Heart left ventricle (tissue), 13 donors: ENCODE data around the gene NEURL2.

Source experiments
- CTCF ChIP-seq, 12 donors: fragments of 200-600 bp; sonication (generic) in 4 of 12; IDR thresholded peaks; one replicate each; pipeline versions ENCODE4 v1.5.0 to v1.8.0; 2018 to 2022; ENCODE audit warnings: antibody characterized with exemption in 12 of 12, mild to moderate bottlenecking in 5 of 12
- POLR2A ChIP-seq, 2 donors: fragments of 450-650 bp; IDR thresholded peaks; one replicate each; pipeline ENCODE4 v1.6.1; 2017; ENCODE audit warnings: antibody characterized with exemption in 2 of 2, mild to moderate bottlenecking in 2 of 2, moderate library complexity in 2 of 2
- donor health status: ischemic (EF 13 %, LVEDD 7.1; RV severe dilation, severe dysfunction).
- donor health status: DM: no; HTN: yes; CAD: no.
- donor health status: DM: no; HTN: no; CAD: no.
- donor health status: ischemic (EF 25% LVEDD 6.9; RV normal size, moderate dysfunction).
- donor health status: ischemic (EF 25% LVEDD 5.7; RV mildly dilated, moderate dysfunction).
- donor health status: ischemic (EF 35%, LVEDD 5.7; RV mildly dilated, moderate dysfunction).
- donor health status: nonischemic (EF 11% LVEDD 7.7; RV severe dilation, severe dysfunction).
- donor health status: DM: yes; HTN: yes; CAD: no.
- donor health status: PGD.
- donor health status: ischemic (EF 29% LVEDD 5.4; RV normal size, mild dysfunction).
- donor health status: nonischemic (EF 23%, LVEDD 6.1; RV moderate dilation, normal function).

- TF ChIP-seq CTCF (IDR thresholded peaks at IDR 0.05) (no peak), POLR2A (IDR thresholded peaks at IDR 0.05) (no peak)
These were observed 46.8 kb upstream of the NEURL2 start for GRCh38 chr20:45937765-45938164.
